Fibroblast of skin of right biceps (primary cell): ENCODE measurements around the gene UBASH3B.
"Not testable (repeated sequence)": the region's sequence is repeated elsewhere in the genome, so short reads cannot be mapped to it uniquely, and the experiment has no call there.

Source experiments
- DNase-seq: peaks from one replicate; pipeline ENCODE4 v3.0.0-alpha.2; 2013

UBASH3B gene, protein sequence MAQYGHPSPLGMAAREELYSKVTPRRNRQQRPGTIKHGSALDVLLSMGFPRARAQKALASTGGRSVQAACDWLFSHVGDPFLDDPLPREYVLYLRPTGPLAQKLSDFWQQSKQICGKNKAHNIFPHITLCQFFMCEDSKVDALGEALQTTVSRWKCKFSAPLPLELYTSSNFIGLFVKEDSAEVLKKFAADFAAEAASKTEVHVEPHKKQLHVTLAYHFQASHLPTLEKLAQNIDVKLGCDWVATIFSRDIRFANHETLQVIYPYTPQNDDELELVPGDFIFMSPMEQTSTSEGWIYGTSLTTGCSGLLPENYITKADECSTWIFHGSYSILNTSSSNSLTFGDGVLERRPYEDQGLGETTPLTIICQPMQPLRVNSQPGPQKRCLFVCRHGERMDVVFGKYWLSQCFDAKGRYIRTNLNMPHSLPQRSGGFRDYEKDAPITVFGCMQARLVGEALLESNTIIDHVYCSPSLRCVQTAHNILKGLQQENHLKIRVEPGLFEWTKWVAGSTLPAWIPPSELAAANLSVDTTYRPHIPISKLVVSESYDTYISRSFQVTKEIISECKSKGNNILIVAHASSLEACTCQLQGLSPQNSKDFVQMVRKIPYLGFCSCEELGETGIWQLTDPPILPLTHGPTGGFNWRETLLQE

DNA sequence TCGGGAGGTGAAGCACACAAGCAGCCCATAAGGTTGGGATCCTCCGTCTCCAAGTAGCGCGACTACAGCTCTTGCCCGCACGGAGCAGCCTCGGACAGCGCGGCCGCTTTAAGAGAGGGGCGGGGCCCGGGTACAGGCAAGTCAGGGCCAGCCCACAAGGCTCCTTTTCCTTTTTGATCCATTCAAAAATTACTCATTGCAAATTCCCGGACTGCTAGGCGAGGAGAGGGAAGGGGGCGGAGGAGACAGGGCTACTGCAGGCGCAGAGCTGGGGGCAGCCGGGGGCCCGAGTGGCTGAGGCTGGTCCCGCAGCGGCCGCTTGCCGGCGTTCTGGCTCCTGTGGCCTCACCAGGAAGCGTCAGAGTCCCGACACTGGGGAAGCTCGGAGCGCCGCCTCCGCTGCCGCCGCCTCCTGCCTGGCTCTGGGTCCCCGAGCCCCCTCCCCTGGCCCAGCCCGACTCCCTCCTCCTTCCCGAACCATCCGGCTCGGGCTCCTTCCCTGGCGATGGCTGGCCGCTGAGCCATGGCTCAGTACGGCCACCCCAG lies at the start of gene UBASH3B:
Gene UBASH3B (plus strand): TSS at position 196 of the 546 bp plus-strand sequence. CDS start 328 bp downstream, at position 524.
- DNase-seq: peak; percentile 94

DNA sequence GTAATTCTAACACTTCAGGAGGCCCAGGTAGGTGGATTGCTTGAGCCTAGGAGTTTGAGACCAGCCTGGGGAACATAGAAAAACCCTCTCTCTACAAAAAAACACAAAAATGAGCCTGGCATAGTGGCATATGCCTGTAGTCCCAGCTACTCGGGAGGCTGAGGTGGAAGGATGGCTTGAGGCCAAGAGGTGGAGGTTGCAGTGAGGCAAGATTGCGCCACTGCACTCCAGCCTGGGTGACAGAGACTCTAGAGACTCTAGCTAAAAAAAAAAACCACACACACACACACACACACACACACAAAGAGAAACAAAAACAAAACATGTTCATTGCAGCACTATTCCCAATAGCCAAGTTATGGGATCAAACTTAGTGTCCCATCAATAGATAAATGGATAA lies 48.4 kb upstream of the UBASH3B start:
- not testable (repeated sequence) for DNase-seq

DNA sequence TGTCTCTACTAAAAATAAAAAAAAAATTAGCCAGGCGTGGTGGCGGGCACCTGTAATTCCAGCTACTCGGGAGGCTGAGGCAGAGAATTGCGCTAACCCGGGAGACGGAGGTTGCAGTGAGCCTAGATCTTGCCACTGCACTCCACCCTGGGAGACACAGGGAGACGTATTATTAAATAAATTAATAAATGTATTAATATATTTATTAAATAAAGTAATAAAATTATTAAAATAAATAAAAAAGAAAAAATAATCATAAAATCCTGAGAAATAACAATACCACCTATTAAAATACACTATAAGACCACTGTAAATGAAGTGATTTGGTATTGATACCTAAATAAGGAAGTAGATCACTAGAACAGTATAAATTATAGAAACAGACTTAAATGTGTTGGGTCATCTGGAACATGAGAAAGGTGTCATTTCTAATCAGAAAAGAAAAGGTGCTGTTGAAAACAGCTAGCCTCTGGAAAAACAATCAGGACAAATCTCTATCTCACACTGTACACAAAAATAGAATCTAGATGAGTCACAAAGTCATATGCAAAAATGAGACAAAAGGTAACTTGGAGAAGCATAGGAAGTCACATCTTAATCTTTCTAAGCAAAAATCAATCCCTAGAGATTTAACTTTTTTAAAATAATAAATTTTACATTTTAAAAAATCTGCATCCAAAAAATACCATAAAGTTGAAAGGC lies 43.2 kb upstream of the UBASH3B start:
- DNase-seq: no peak

DNA sequence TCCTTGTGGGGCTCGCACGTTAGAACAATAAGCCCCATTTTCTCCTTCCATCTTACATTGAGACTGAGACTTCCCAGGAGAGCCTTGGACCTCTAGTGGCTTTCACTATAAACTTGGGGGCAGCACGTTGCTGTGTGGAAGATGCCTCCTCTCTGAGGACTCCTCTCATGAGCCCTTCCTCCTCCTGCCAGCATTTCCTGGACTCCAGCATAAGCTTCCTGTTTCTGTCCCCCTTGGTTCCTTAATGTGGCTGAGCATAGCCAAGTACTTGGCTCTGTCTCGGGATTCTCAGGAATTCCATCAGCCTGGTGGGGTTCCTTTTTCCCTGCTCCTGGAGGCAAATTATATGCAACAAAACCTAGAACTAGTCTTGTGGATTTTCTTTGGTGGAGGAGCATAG lies 38.8 kb upstream of the UBASH3B start:
- DNase-seq: no peak

DNA sequence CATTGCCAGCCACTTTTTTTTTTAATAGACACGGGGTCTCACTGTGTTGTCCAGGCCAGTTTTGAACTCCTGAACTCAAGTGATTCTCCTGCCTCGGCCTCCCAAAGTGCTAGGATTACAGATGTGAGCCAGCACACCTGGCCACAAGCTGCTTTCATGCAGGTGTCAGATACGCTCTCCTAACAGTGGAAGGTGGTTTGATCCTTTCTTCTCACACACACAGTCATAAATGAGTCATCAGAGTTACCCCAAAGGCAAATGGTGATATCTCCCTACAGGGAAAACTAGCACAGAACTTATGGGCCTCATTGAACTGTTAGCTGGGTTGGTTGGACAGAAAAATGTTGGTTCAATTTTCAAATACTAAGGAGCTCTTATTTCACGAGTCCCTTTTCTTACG lies 38.2 kb upstream of the UBASH3B start:
- no peak for DNase-seq

DNA sequence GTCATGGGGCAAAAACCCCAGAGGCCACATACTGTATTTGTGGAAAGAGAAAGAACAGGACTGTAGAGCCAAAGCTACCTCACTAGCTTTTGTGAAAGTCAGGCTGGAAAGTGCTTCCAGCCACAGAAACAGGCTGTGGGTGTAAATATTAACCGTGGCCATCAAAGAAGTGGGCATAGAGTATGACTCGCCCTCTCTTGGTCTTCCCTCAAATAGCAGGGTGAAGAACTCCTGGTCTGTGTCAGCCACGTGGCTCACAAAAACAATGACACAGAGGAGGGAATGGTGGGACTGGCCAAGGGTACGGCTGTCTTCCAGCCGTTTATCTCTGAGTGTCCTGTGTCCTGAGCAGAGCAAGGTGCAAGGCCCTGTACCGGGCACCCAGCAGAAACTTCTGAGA lies 37.6 kb upstream of the UBASH3B start:
- DNase-seq: no peak

DNA sequence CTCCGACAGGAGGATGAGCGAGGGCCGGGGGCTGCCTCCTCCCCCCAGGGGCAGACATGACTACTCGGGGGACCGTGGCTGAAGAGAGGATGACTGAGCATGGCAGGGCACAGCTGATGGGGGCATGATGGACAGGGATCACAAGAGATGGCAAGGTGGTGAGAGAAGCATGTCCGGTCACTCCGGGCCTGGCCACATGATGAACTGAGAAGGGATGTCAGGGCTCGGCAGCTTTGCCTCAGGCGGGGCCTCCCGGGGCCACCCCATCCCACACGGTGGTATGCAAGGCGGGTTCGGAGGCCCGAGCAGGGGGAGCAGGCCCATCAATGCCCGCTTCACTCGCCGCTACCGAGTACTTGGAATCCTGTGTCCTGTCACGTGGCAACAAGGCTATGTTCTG lies 36.6 kb upstream of the UBASH3B start:
- no peak for DNase-seq

DNA sequence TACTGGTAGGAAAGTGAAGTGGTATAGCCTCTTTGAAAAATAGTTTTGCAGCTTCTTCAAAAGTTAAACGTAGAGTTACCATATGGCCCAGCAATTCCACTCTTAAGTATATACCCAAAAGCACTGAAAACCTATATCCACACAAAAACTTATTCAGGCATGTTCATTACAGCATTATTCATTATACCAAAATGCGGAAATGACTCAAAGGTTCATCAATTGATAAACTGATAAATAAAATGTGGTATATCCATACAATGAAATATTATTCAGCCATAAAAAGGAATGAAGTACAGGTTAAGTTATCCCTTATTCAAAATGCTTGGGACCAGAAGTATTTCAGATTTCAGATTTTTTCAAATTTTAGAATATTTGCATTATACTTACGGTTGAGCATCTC lies 35.8 kb upstream of the UBASH3B start:
- no peak for DNase-seq

DNA sequence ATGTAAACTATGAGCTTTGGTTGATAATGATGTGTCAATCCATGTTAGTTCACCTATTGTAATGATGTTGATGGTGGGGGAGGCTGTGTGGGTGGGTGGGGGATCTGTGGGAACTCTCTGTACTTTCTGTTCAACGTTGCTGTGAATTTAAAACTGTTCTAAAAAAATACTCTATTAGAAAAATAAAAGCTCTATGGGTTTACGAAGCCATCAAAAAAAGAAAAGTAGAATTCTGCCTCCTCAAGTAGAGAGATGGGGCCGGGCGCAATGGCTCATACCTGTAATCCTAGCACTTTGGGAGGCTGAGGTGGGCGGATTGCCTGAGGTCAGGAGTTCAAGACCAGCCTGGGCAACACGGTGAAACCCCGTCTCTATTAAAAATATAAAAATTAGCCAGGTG lies 30.0 kb upstream of the UBASH3B start:
- DNase-seq: not testable (repeated sequence)

DNA sequence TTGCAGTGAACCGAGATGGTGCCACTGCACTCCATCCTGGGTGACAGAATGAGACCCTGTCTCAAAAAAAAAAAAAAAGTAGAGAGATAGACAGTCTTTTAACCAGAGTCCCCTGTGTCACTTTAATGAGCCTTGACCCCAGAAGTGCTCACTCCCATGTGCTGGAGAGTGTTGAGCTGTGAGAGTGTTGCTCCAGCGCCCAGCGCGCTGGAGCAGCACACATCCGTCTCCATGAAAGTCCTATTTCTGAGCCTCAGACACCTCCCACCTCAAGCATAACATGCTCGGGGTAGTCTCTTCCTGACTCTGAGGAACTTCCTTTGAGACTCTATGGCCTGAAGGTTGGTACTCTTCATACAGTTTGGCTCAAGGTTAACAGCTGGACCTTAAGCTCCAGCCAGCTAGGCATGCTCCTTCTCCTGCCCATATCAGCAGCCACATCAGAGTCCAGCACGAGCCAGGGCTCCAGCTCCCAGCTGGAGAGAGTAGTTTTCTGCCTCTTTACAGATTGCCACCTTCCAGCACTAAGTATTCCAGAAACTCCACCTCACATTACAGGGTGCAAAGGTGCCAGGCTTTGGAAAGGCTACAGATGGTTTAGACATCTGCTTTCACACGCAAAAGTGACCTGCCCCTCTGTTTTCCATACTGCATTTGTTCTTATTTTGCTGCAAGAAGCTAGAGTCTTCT lies 29.4 kb upstream of the UBASH3B start:
- no peak for DNase-seq

DNA sequence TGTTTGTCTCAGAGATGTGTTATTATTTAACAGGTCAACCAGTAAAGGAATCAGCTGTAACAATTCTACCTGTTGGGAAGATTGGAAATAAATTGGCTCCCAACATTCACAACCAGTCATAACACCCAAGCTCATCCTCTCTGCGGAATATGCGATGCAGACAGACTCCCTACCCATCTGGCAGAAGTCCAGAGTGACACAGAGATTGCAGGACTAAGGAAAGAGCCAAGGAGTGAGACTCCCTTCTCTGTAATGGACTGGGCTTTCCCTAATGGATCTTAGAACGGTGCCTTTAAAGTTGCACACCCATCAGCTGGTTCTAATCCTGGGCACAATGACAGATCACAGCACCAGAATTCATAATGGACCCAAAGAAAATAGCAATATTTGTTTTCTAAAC lies 27.8 kb upstream of the UBASH3B start:
- no peak for DNase-seq

DNA sequence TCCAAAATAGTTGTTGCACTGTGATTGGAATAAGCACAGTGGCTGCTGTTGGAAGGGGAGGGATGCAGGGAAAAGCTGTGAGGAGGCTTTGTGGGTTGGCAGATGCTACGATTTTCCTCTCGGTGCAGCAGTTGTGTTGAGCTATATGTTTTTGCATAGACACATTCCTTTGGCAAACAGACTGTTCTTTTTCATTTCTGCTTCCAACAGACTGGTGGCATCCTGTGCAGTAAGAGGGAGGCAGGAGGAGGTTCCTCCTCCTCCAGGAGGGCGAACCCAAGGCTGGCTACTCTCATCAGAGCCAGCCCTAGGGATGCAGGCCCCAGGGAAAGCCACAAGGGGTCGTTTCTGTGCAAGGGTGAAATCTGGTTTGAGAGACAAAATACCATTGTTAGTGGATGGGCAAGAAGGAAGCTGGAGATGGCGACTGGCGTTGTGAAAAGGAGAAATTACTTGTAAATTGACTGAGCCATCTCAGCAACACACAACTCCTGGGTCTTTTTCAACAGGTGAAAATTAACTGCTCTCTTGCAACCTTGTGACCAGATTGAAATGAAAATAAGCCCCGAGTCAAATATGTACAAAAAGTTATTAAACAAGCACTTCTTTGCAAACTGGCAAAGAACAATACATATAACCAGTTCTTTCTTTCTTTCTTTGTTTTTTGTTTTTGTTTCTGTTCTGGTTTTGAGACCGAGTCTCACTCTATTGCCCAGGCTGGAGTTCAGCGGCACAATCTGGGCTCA lies 26.5 kb upstream of the UBASH3B start:
- DNase-seq: peak; percentile 79

DNA sequence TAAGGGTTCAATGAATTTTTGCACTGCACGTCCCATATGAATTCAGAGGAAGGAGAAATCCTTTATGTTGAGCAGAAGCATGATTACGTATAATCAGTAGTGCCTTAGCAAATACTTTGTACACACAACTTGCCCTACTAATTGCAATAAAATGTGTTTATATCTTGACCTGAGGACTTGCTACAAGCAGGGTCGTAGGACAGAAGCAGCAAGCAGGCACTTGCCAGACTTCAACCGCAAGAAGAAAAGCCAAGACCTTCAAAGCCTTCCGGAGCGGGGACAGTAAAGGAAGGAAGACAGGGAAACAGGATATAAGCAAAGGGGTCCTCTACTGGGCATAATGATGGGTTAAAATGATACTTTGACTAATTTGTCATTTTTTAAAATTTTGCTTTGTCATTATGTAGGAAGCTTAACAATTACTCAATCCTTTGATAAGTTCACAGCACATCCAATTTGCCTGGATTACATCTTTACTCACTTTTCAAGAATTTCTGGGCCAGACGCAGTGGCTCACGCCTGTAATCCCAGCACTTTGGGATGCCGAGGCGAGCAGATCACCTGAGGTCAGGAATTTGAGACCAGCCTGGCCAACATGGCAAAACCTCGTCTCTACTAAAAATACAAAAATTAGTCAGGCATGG lies 23.2 kb upstream of the UBASH3B start:
- peak; percentile 42 for DNase-seq

DNA sequence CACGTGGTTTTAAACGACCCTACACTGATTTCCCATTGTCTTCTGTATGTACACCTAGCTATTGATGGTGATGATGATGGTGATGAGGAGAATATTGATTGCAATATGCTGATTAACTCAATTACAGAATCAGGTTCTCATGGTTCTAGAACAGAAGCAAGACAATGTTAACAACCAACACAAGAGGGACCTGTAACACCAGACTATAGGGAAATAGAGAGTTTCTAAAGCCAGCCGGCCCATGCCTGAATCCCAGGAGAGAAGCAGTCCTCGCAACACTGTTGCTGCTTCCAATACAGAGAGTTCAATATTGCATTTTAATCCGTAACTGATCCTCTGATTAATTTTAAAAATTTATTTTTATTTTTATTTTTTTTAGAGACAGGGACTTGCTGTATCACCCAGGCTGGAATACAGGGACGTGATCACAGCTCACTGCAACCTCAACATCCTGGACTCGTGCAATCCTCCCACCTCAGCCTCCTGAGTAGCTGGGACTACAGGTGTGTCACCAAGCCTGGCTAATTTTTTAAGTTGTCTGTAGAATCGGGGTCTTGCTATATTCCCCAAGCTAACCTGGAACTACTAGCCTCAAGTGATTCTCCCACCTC lies 22.2 kb upstream of the UBASH3B start:
- peak; percentile 68 for DNase-seq

DNA sequence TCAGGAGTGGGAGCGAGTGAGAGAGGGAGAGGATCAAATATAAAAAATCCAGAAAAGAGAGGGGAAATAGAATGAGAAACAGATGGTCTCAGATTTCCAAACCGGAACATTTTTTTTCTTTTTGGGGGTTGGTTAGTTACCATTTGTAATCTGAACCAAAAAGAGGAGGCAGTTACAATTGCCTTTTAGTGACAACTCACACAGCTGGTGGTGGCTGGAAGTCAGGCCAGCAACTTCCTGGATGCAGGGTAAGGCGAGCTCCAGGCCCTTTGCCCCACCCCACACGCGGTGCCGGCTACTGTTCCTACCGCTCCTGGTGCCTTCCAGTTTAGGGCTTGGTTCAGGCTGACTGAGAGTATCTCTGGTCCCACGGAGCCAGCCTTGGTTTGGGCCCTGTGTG lies 21.0 kb upstream of the UBASH3B start:
- DNase-seq: peak; percentile 80

DNA sequence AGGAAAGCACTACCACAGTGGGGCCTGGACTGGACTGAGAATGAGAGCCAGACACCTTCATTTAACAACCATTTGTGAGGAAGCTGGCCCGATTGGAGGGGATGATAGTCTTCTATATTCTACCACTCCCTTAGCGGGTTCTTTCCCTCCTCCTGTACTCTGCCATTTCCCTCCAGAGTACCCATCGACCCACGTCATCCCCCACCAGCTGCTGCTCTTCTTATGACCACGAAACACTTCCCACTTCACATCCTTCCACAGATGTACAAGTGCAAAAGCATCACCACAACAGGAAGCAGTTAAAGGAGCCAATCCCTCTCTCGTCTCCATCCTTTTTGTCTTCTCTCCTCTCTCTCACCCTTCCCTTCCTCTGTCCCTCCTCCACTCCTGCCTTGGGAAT lies 18.0 kb upstream of the UBASH3B start:
- DNase-seq: no peak

DNA sequence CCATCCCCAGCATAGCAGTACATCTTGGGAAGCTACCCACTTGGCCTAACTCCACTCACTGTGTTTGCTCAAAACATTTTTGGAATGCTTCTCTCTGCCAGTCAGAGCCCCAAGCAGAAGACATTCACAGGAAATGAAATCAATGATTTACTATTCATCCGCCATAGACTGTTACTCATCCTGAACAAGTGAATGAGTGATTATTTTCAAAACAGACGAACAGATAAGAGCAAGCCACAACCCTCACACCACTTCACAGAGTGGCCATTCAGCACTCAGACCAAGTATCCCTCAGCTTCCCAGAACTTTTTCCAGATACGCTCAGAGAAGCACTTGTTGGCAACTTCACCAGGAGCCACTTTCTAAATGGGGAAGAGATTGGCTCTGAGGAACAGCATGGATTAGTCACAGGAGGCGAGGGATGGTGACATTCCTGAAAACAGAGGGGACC lies 13.0 kb upstream of the UBASH3B start:
- peak; percentile 90 for DNase-seq

DNA sequence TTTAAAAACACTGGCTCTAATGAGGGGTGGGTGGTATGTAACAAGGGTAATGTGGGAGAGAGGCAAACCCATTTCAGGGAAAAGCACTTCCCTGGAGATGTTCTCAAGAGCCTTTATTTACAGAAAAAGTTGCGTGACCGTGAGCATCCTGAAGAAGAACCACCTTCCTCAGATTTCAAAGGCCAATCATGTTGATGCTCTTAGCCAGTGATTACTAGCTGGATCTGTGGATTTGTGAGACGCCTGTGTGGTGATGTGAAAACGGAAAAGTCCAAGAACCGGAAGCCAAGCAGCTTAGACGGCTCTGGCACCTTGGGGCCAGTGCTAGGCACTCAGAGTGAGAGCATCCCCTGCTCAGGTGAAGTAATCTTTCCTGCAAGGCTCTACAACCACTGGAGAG lies 12.6 kb upstream of the UBASH3B start:
- no peak for DNase-seq

DNA sequence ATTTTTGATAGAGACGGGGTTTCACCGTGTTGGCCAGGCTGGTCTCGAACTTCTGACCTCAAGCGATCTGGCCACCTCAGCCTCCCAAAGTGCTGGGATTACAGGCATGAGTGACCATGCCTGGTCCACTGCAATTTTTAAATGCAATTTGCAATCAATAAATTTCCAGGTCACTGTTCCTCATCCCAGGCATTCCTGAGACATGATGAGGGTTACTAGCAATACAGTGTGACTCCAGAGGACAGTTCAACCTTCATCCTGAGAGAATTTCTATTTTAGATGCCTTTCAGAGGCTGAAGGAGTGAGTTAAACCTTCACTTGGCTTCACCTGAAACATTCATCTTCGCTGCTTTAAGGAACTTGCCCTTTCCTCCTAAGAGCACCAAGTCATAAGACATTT lies 9.7 kb upstream of the UBASH3B start:
- no peak for DNase-seq

DNA sequence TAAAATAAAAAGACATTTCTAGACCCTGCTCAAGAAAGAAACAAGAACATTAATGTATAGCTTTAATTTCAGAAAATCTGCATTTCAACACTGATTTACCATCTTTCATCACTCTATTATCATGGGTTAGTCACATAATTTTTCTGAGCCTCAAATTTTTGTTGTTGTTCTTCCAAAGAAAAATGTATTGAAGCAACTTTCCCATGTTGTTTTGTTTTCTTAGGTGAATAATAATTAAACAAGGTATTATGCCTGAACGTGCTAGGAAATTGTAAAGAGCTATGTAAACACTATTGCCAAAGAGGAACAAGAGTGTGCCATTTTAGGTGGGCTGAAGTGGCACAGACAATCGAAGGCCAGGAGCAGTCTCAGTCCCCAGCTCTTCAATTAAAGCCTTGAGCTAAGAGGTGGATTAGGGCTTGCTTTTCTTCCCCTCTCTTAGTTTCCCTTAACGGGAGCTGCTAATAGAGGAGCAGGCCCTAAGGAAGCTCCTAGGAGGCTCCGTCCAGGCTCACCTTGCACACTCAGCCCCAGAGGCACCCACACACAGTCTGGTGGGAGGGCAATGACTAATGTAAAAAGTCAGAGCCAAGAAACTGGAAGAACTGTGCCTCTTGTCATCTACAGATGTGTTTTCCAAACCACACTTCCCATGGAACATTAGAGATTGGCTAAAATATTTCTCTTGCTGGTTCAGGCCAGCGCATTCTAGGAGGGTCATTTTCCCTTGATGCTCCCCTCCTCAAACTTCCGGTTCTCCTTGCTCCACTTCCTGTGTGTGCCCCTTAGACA lies 8.8 kb upstream of the UBASH3B start:
- DNase-seq: peak; percentile 79
